GM12878 (cell line): ENCODE measurements around the gene MYBPC2. TPM values are rescaled to one million over a fixed set of nuclear protein-coding genes. Genes with fewer than 3 reads are reported as not detected.

Experiments
- ATAC-seq: fragments of 200-7000 bp; cut with Tn5 transposase; 3 replicates; pipeline ENCODE4 v1.9.1; 2020; ENCODE audit warnings: mild to moderate bottlenecking, moderate library complexity
- BruUV-seq: library from RNA; stranded (reverse); fragments of 400-500 nt; replicated peaks from 2 replicates; lab custom pipeline; 2021; lab: Mats Ljungman, UMichigan
- CTCF ChIA-PET: fragments of 300-600 bp; sonication (Branson Sonifier 250); formaldehyde crosslinking; extraction: SDS; loops from one replicate; lab custom pipeline; 2021; ENCODE audit warnings: inconsistent platforms; lab: Yijun Ruan, JAX
- POLR2A ChIA-PET: fragments of 350-600 bp; formaldehyde crosslinking; extraction: SDS; loops from one replicate; lab custom pipeline; 2021; ENCODE audit warnings: inconsistent platforms; lab: Charles Lee
- RAD21 ChIA-PET: fragments of 300-600 bp; sonication (Branson Sonifier 250); formaldehyde crosslinking; loops from one replicate; lab custom pipeline; 2023; ENCODE audit warnings: antibody characterized with exemption; ENCODE audit not compliant: unreplicated experiment; lab: Charles Lee
- SMC1A ChIA-PET: fragments of 300-600 bp; sonication (Branson Sonifier 250); formaldehyde crosslinking; loops from one replicate; lab custom pipeline; 2023; ENCODE audit not compliant: unreplicated experiment, uncharacterized antibody; lab: Charles Lee
- DNase-seq: peaks from one replicate; pipeline ENCODE4 v3.0.0-alpha.2; 2011; ENCODE audit warnings: low read depth, low spot score
- FAIRE-seq: peaks from 3 replicates; lab custom pipeline; 2011; peaks lifted over from hg19 to GRCh38; lab: Jason Lieb, UNC
- H2AFZ ChIP-seq: 2 replicates; pipeline ENCODE4 v1.6.0; 2011; ENCODE audit warnings: low read depth, low read length, control low read depth; ENCODE audit not compliant: control insufficient read depth
- H3K27ac ChIP-seq: 2 replicates; pipeline ENCODE4 v1.5.1; 2011; ENCODE audit warnings: control low read depth; ENCODE audit not compliant: control insufficient read depth, insufficient read depth
- H3K27me3 ChIP-seq, 2 experiments: replicated peaks in 1 of 2; 2 replicates each; pipeline versions ENCODE4 v1.6.0 to v1.6.1; 2011; ENCODE audit warnings: low read length in 1 of 2; ENCODE audit not compliant: control insufficient read depth in 2 of 2, insufficient read depth in 2 of 2
- H3K36me3 ChIP-seq, 2 experiments: 2 replicates each; pipeline ENCODE4 v1.5.1; 2011; ENCODE audit warnings: low read length in 1 of 2; ENCODE audit not compliant: control insufficient read depth in 2 of 2, insufficient read depth in 2 of 2
- H3K4me1 ChIP-seq: 2 replicates; pipeline ENCODE4 v1.6.1; 2011; ENCODE audit warnings: mild to moderate bottlenecking, low read length, moderate library complexity, mixed read lengths; ENCODE audit not compliant: control insufficient read depth, insufficient read depth
- H3K4me2 ChIP-seq: 2 replicates; pipeline ENCODE4 v1.6.0; 2011; ENCODE audit warnings: control low read depth; ENCODE audit not compliant: control insufficient read depth, insufficient read depth
- H3K4me3 ChIP-seq: fragments of 200-600 bp; sonication (generic); 2 replicates; pipeline ENCODE4 v1.5.1; 2016
- H3K79me2 ChIP-seq: 2 replicates; pipeline ENCODE4 v1.6.0; 2011; ENCODE audit warnings: low read length; ENCODE audit not compliant: control insufficient read depth, insufficient read depth
- H3K9ac ChIP-seq: 2 replicates; pipeline ENCODE4 v1.8.0; 2011; ENCODE audit warnings: low read length, control low read depth, mixed read lengths; ENCODE audit not compliant: control insufficient read depth, insufficient read depth
- H3K9me3 ChIP-seq: replicated peaks from 3 replicates; pipeline ENCODE4 v1.5.1; 2011; ENCODE audit warnings: mild to moderate bottlenecking, low read length; ENCODE audit not compliant: control insufficient read depth, insufficient read depth
- H4K20me1 ChIP-seq: 2 replicates; pipeline ENCODE4 v1.6.0; 2011; ENCODE audit not compliant: control insufficient read depth, insufficient read depth
- FOS ChIP-seq: IDR thresholded peaks from 3 replicates; pipeline ENCODE4 v1.6.1; 2011; ENCODE audit warnings: borderline replicate concordance; ENCODE audit not compliant: insufficient read length; ENCODE audit errors: extremely low read depth
- ZBTB40 ChIP-seq: fragments of 450-650 bp; IDR thresholded peaks from 2 replicates; pipeline ENCODE4 v1.6.1; 2016; ENCODE audit warnings: mild to moderate bottlenecking, moderate library complexity, borderline replicate concordance
- WGBS: methylation state at CpG from one replicate; pipeline ENCODE4 v1.1.6; 2016; ENCODE audit warnings: low lambda C conversion rate; ENCODE audit not compliant: insufficient replicate concordance, insufficient coverage; ENCODE audit errors: missing lambda C conversion rate; 5-methylcytosine and 5-hydroxymethylcytosine counted together
- in situ Hi-C: fragments of 300-500 bp; cut with MboI; formaldehyde crosslinking; loops from 9 replicates; pipeline ENCODE4 v1.14.3; 2018; ENCODE audit warnings: mixed read lengths
- intact Hi-C: fragments of 100-400 bp; cut with micrococcal nuclease; formaldehyde crosslinking; loops from one replicate; pipeline ENCODE4 v1.14.2; 2022; ENCODE audit not compliant: unreplicated experiment
- polyA plus RNA-seq, 11 experiments: library from polyadenylated mRNA; depleted of rRNA in 4 of 11; unstranded in 6 of 11; stranded (reverse) in 5 of 11; fragments of >200 nt; fragmentation: Nextera tagmentation in 4 of 11; fragmentation: Illumina TruSeq in 1 of 11; extraction: Ambion mirVana in 4 of 11; extraction: Trizol in 1 of 11; gene quantifications; 1 replicate in 1 of 11; 2 replicates in 10 of 11; pipeline versions ENCODE4 v1.2.1 to v1.2.3, GENCODE V29; 2011 to 2016; ENCODE audit warnings: inconsistent platforms in 2 of 11, missing spikeins in 2 of 11, low read depth in 1 of 11
- total RNA-seq, 4 experiments: library from RNA; depleted of rRNA in 3 of 4; stranded (reverse); fragments of >200 nt in 3 of 4; fragmentation: Illumina TruSeq in 1 of 4; extraction: Trizol in 1 of 4; gene quantifications; 2 replicates each; pipeline versions ENCODE4 v1.2.1 to v1.2.3, GENCODE V29; 2013 to 2021

MYBPC2 gene
- total and polyA plus RNA-seq, 10 of the 15 experiments (the other 5 are each of a cell fraction or from before 2014, with no cell fraction given), result 0.09 to 2.6 (median 0.61) TPM

- no peak overlapping the region for H3K4me3 ChIP-seq
- FAIRE-seq (no peak), ATAC-seq (no peak), DNase-seq (no peak)
- BruUV-seq, result no TSS peak
- in situ Hi-C loops (loop anchor here (5.0 kb wide), 1 partner anchor 96 kb away; the partner anchor contains the start of gene NAPSA), intact Hi-C loops (no loop called here)
- H3K27ac ChIP-seq, result no peak overlapping the region
- ChIA-PET SMC1A (interaction anchor here (0.6 to 4.6 kb wide), 6 partner anchors 29 to 105 kb away, joined by 3 to 68 read pairs (median 4); partner anchors contain the start of gene NR1H2), POLR2A (interaction anchor here (0.6 to 1.1 kb wide), 2 partner anchors 10 to 94 kb away, joined by 3 to 4 read pairs; no protein-coding TSS in a partner anchor), CTCF (interaction anchor here (0.8 to 4.6 kb wide), 7 partner anchors 16 to 112 kb away, joined by 3 to 167 read pairs (median 5); partner anchors contain the start of gene NAPSA), RAD21 (interaction anchor here (1.0 to 3.9 kb wide), 7 partner anchors 31 to 106 kb away, joined by 3 to 72 read pairs (median 4); partner anchors contain the start of genes MYBPC2 and NR1H2)
- 51% methylated on average over 7 of the region's 7 CpGs for WGBS
- H3K79me2 ChIP-seq, result no peaks in the 10 kb centered on the region
- H3K9me3 ChIP-seq, result no peaks in the 10 kb centered on the region
- no peaks in the 10 kb centered on the region for H3K27me3 ChIP-seq
- peak; percentile 79 for TF ChIP-seq ZBTB40
- no peak for TF ChIP-seq FOS
- no peak overlapping the region for H3K9ac ChIP-seq
- H4K20me1 ChIP-seq, result no peaks in the 10 kb centered on the region
- no peaks in the 10 kb centered on the region for H3K36me3 ChIP-seq
- H2AFZ ChIP-seq, result no peak overlapping the region
- H3K4me1 ChIP-seq, result peaks cover 20% of the 10 kb centered on the region
- H3K4me2 ChIP-seq, result no peak overlapping the region
Measured at GRCh38 chr19:50462970-50463369, 30.3 kb downstream of the MYBPC2 start.
